HG03520 (cell line): ENCODE data around the gene PNKD.

Source experiments
- ATAC-seq: cut with Tn5 transposase; IDR thresholded peaks from one replicate; pipeline ENCODE4 v1.9.1; 2021; ENCODE audit warnings: mild to moderate bottlenecking, moderate library complexity; ENCODE audit not compliant: unreplicated experiment

Gene PNKD

GRCh38 chr2:218269900-218270720 is at the start of gene PNKD, which contains the start of gene AAMP:
Gene PNKD (plus strand): TSS chr2:218270519. CDS start chr2:218270536, 17 bp downstream.
Gene AAMP (minus strand): TSS chr2:218270137. CDS start chr2:218270086, 51 bp downstream.
- peak; percentile 90 for ATAC-seq

GRCh38 chr2:218221000-218221399 is 49.3 kb upstream of the PNKD start:
- no peak for ATAC-seq

GRCh38 chr2:218223046-218223445 is 47.3 kb upstream of the PNKD start:
- no peak for ATAC-seq

GRCh38 chr2:218224186-218224585 is 46.1 kb upstream of the PNKD start:
- ATAC-seq, result no peak

GRCh38 chr2:218226903-218227302 is 43.4 kb upstream of the PNKD start:
- ATAC-seq, result no peak

GRCh38 chr2:218228366-218229090 is 41.8 kb upstream of the PNKD start:
- ATAC-seq, result no peak

GRCh38 chr2:218229239-218229638 is 41.1 kb upstream of the PNKD start:
- ATAC-seq, result peak; percentile 85

- ATAC-seq, result no peak
Observed at GRCh38 chr2:218229851-218230250, 40.5 kb upstream of the PNKD start.

GRCh38 chr2:218230882-218231281 is 39.4 kb upstream of the PNKD start:
- peak; percentile 39 for ATAC-seq

GRCh38 chr2:218233543-218233942 is 36.8 kb upstream of the PNKD start:
- ATAC-seq, result no peak

GRCh38 chr2:218234521-218234920 is 35.8 kb upstream of the PNKD start:
- ATAC-seq, result no peak

- ATAC-seq, result no peak
Observed at GRCh38 chr2:218235017-218235416, 35.3 kb upstream of the PNKD start.

GRCh38 chr2:218236829-218237228 is 33.5 kb upstream of the PNKD start:
- no peak for ATAC-seq

GRCh38 chr2:218238887-218239286 is 31.4 kb upstream of the PNKD start:
- no peak for ATAC-seq

- no peak for ATAC-seq
Observed at GRCh38 chr2:218244204-218244603, 26.1 kb upstream of the PNKD start.

GRCh38 chr2:218244665-218245064 is 25.7 kb upstream of the PNKD start:
- ATAC-seq, result no peak

GRCh38 chr2:218245214-218245613 is 25.1 kb upstream of the PNKD start:
- ATAC-seq, result no peak

GRCh38 chr2:218249691-218250090 is 20.6 kb upstream of the PNKD start:
- ATAC-seq, result no peak

- no peak for ATAC-seq
Observed at GRCh38 chr2:218252509-218253231, 17.6 kb upstream of the PNKD start.

GRCh38 chr2:218253232-218253625 is 17.1 kb upstream of the PNKD start:
- ATAC-seq, result no peak

GRCh38 chr2:218255446-218255845 is 14.9 kb upstream of the PNKD start:
- ATAC-seq, result no peak
